ENCODE results near the gene TBRG1.

DNA sequence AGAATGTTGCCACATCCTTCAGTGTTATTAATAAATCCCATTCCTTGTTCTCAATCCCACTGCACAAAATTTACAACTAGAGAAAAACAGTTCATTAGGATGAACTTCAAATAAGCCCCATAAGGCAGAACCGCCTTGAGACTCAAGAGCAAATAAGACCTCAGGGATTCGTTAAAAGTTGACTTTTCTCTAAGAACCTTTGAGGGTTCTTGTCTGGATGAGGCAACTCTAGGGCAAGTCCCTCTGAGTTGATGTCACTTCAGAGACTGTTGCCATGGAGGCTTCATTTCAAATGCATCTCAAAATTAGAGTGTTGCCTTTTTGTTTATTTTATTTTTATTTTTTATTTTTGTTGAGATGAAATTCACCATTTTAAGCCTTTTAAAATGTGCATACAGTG, 31.2 kb upstream of the TBRG1 start:
- TF ChIP-seq, protein P1, sequence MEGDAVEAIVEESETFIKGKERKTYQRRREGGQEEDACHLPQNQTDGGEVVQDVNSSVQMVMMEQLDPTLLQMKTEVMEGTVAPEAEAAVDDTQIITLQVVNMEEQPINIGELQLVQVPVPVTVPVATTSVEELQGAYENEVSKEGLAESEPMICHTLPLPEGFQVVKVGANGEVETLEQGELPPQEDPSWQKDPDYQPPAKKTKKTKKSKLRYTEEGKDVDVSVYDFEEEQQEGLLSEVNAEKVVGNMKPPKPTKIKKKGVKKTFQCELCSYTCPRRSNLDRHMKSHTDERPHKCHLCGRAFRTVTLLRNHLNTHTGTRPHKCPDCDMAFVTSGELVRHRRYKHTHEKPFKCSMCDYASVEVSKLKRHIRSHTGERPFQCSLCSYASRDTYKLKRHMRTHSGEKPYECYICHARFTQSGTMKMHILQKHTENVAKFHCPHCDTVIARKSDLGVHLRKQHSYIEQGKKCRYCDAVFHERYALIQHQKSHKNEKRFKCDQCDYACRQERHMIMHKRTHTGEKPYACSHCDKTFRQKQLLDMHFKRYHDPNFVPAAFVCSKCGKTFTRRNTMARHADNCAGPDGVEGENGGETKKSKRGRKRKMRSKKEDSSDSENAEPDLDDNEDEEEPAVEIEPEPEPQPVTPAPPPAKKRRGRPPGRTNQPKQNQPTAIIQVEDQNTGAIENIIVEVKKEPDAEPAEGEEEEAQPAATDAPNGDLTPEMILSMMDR (IDR thresholded peaks at IDR 0.05), result no peak
- TF ChIP-seq POLR2A (IDR thresholded peaks at IDR 0.05), result no peak
